Retinal pigment epithelial cell (primary cell): ENCODE data around the gene NECTIN1.
A peak's percentile ranks its signal among the peaks of the same experiment; 100 is the strongest.

Source experiments
- DNase-seq: peaks from one replicate; pipeline ENCODE4 v3.0.0-alpha.2; 2010; ENCODE audit warnings: low read depth
- H3K4me3 ChIP-seq: 2 replicates; pipeline ENCODE4 v1.5.1; 2011; ENCODE audit warnings: mild to moderate bottlenecking, low read length, control low read depth, moderate library complexity
- CTCF ChIP-seq: conservative IDR thresholded peaks from 2 replicates; pipeline ENCODE4 v1.5.1; 2011; ENCODE audit warnings: low read depth, low read length, control low read depth, inconsistent platforms

Gene NECTIN1

GRCh38 chr11:119706887-119707286 lies 22.1 kb downstream of the NECTIN1 start:
- H3K4me3 ChIP-seq = no peak overlapping the region
- TF ChIP-seq CTCF = peak; percentile 31
- DNase-seq = no peak

- DNase-seq = no peak
- H3K4me3 ChIP-seq = no peak overlapping the region
- TF ChIP-seq CTCF = no peak
Observed at GRCh38 chr11:119706029-119706428, 23.0 kb downstream of the NECTIN1 start.

- H3K4me3 ChIP-seq = no peak overlapping the region
- no peak for TF ChIP-seq CTCF
- no peak for DNase-seq
Observed at GRCh38 chr11:119705362-119705761, 23.6 kb downstream of the NECTIN1 start.

GRCh38 chr11:119704849-119705248 lies 24.2 kb downstream of the NECTIN1 start:
- DNase-seq = no peak
- TF ChIP-seq CTCF = no peak

GRCh38 chr11:119701591-119702549 lies 27.1 kb downstream of the NECTIN1 start:
- TF ChIP-seq CTCF = no peak
- no peak overlapping the region for H3K4me3 ChIP-seq
- no peak for DNase-seq

More at GRCh38 chr11:119704849-119705248, 24.2 kb downstream of the NECTIN1 start:
- no peak overlapping the region for H3K4me3 ChIP-seq

- no peak for TF ChIP-seq CTCF
- no peak overlapping the region for H3K4me3 ChIP-seq
- no peak for DNase-seq
Observed at GRCh38 chr11:119700536-119701346, 28.3 kb downstream of the NECTIN1 start.
